ENCODE results near the gene FHL2. TPM values are rescaled to one million over a fixed set of nuclear protein-coding genes. Genes with fewer than 3 reads are reported as not detected.

Gene FHL2
- total RNA-seq, 1 experiment from 2014 or later = 45.4 TPM

DNA sequence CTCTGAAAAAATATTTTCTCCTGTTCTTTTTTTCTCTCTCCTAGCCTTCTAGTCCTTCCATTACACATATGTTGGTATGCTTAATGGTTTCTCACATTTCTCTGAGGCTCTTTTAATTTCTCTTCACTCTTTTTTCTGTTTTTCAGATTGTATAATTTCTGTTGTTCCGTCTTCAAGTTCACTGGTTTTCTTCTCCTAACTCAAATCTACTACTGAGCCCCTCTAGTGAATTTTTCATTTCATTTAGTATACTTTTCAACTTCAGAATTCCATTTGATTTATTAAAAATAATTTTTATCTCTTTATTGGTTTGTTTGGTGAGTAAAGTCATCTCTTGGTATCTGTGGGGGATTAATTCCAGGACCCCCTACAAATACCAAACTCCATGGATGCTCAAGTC is 41.7 kb downstream of the FHL2 start:
- H3K9me3 ChIP-seq = no peaks in the 10 kb centered on the region
- Mint-ChIP-seq H3K27ac (ENCODE audit: unreplicated experiment) (no peak overlapping the region), H3K4me1 (ENCODE audit: low read depth, unreplicated experiment) (peaks cover 6% of the 10 kb centered on the region), H3K9me3 (ENCODE audit: unreplicated experiment) (no peaks in the 10 kb centered on the region), H3K36me3 (ENCODE audit: insufficient read depth, unreplicated experiment) (peaks cover 58% of the 10 kb centered on the region), H3K27me3 (ENCODE audit: insufficient read depth, unreplicated experiment) (no peaks in the 10 kb centered on the region), H3K4me3 (ENCODE audit: unreplicated experiment) (no peak overlapping the region)
- no peaks in the 10 kb centered on the region; the same call in 1 of the 2 replicates for H3K4me1 ChIP-seq
- peaks cover 3% of the 10 kb centered on the region; the same call in 1 of the 2 replicates for H3K36me3 ChIP-seq (ENCODE audit: control insufficient read depth, insufficient read depth, low read length)
- no peaks in the 10 kb centered on the region for H3K27me3 ChIP-seq (replicated peaks; ENCODE audit: control insufficient read depth, insufficient read depth, low read length)
- POLR2A ChIA-PET = no interaction called here
- intact Hi-C loops (cut with micrococcal nuclease; ENCODE audit: unreplicated experiment) = no loop called here
- TF ChIP-seq, protein P1, sequence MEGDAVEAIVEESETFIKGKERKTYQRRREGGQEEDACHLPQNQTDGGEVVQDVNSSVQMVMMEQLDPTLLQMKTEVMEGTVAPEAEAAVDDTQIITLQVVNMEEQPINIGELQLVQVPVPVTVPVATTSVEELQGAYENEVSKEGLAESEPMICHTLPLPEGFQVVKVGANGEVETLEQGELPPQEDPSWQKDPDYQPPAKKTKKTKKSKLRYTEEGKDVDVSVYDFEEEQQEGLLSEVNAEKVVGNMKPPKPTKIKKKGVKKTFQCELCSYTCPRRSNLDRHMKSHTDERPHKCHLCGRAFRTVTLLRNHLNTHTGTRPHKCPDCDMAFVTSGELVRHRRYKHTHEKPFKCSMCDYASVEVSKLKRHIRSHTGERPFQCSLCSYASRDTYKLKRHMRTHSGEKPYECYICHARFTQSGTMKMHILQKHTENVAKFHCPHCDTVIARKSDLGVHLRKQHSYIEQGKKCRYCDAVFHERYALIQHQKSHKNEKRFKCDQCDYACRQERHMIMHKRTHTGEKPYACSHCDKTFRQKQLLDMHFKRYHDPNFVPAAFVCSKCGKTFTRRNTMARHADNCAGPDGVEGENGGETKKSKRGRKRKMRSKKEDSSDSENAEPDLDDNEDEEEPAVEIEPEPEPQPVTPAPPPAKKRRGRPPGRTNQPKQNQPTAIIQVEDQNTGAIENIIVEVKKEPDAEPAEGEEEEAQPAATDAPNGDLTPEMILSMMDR (IDR thresholded peaks at IDR 0.05; ENCODE audit: insufficient read depth in 1 of 2, low read depth in 1 of 2, low read length in 1 of 2, severe bottlenecking in 1 of 2, unreplicated experiment in 1 of 2) = no peak
- no peak overlapping the region for H3K4me3 ChIP-seq (ENCODE audit: low read depth, low read length)
- no TSS peak for BruUV-seq (replicated peaks)
- DNase-seq = no peak
- CTCF ChIA-PET = no interaction called here

DNA sequence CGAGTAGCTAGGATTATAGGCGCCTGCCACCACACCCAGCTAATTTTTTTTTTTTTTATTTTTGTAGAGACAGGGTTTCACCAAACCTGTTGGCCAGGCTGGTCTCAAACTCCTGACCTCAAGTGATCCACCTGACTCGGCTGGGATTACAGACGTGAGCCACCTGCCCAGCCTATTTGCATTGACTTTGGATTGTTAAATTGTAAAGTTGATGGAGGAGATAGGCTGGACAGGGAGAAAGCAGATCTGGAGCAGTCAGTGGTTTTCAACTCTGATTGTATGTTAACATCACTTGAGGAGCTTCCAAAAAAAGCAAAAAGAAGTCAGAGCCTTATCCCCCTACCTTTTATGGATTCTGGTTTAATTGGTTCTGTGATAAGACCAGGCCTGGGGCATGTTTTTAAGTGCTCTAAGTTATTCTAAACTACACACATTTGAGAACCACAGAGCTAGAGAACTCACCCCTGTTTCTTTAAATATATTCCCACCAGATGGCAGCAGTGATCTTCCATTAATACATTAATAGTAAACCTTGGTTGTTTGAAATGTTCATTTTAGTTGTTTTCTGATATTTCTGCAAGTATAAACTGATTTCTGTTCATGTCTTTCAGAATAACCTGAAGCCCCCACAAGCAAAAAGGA is 54.0 kb downstream of the FHL2 start:
- ChIA-PET POLR2A (interaction anchor here (0.6 kb wide), 1 partner anchor 175 kb away, joined by 3 read pairs; no protein-coding TSS in a partner anchor), CTCF (interaction anchor here (0.6 to 1.9 kb wide), 8 partner anchors 9 to 1237 kb away, joined by 3 to 8 read pairs (median 3); partner anchors contain the start of gene FHL2)
- H3K4me3 ChIP-seq (ENCODE audit: low read depth, low read length) = no peak overlapping the region
- H3K27ac Mint-ChIP-seq (ENCODE audit: unreplicated experiment) = no peak overlapping the region
- no peaks in the 10 kb centered on the region for H3K27me3 ChIP-seq (replicated peaks; ENCODE audit: control insufficient read depth, insufficient read depth, low read length)
- intact Hi-C loops (cut with micrococcal nuclease; ENCODE audit: unreplicated experiment) = loop anchor here (1.0 to 5.0 kb wide), 3 partner anchors 176 to 542 kb away; no protein-coding TSS in a partner anchor
- H3K27me3 Mint-ChIP-seq (ENCODE audit: insufficient read depth, unreplicated experiment) = no peaks in the 10 kb centered on the region
- DNase-seq = peak in 1 of 2 experiments; percentile 50
- no peak overlapping the region for H3K4me3 Mint-ChIP-seq (ENCODE audit: unreplicated experiment)
- H3K4me1 ChIP-seq = no peaks in the 10 kb centered on the region
- H3K36me3 Mint-ChIP-seq (ENCODE audit: insufficient read depth, unreplicated experiment) = peaks cover 71% of the 10 kb centered on the region
- H3K4me1 Mint-ChIP-seq (ENCODE audit: low read depth, unreplicated experiment) = peaks cover 5% of the 10 kb centered on the region
- peaks cover 2% of the 10 kb centered on the region for H3K36me3 ChIP-seq (ENCODE audit: control insufficient read depth, insufficient read depth, low read length)
- no peaks in the 10 kb centered on the region for H3K9me3 ChIP-seq
- H3K9me3 Mint-ChIP-seq (ENCODE audit: unreplicated experiment) = no peaks in the 10 kb centered on the region
- no TSS peak for BruUV-seq (replicated peaks)
- TF ChIP-seq, protein P1 (IDR thresholded peaks at IDR 0.05; ENCODE audit: insufficient read depth in 1 of 2, low read depth in 1 of 2, low read length in 1 of 2, severe bottlenecking in 1 of 2, unreplicated experiment in 1 of 2) = peak; percentile 20 to 40

DNA sequence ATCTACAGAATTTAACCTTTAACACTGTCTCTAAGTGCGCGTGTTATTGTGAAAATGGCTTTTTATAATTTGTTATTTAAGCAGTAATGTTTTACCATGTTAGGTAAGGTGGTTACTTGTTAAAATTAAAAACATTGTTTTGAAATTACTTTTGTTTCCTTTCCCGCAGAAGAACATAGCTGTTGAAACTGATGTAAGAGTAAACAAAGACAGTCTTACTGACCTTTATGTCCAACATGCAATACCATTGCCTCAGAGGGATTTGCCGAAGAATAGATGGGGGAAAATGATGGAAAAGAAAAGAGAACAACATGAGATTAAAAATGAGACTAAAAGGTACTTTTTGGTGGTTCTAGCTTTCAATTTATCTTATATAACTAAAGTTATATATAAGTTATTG is 59.4 kb downstream of the FHL2 start:
- DNase-seq = no peak
- H3K4me1 ChIP-seq = peaks cover 8% of the 10 kb centered on the region; the same call in 1 of the 2 replicates
- no peak overlapping the region for H3K27ac Mint-ChIP-seq (ENCODE audit: unreplicated experiment)
- no peaks in the 10 kb centered on the region for H3K27me3 Mint-ChIP-seq (ENCODE audit: insufficient read depth, unreplicated experiment)
- H3K36me3 ChIP-seq (ENCODE audit: control insufficient read depth, insufficient read depth, low read length) = peaks cover 2% of the 10 kb centered on the region
- ChIA-PET CTCF (no interaction called here), POLR2A (no interaction called here)
- peak overlapping the region; percentile 86 for H3K4me3 Mint-ChIP-seq (ENCODE audit: unreplicated experiment)
- intact Hi-C loops (cut with micrococcal nuclease; ENCODE audit: unreplicated experiment) = loop anchor here (2.0 kb wide), 1 partner anchor 59 kb away; the partner anchor contains the start of gene FHL2
- H3K27me3 ChIP-seq (replicated peaks; ENCODE audit: control insufficient read depth, insufficient read depth, low read length) = no peaks in the 10 kb centered on the region
- no peaks in the 10 kb centered on the region for H3K9me3 ChIP-seq
- H3K9me3 Mint-ChIP-seq (ENCODE audit: unreplicated experiment) = no peaks in the 10 kb centered on the region
- no TSS peak for BruUV-seq (replicated peaks)
- H3K36me3 Mint-ChIP-seq (ENCODE audit: insufficient read depth, unreplicated experiment) = peaks cover 40% of the 10 kb centered on the region
- TF ChIP-seq, protein P1 (IDR thresholded peaks at IDR 0.05; ENCODE audit: insufficient read depth in 1 of 2, low read depth in 1 of 2, low read length in 1 of 2, severe bottlenecking in 1 of 2, unreplicated experiment in 1 of 2) = no peak
- no peak overlapping the region for H3K4me3 ChIP-seq (ENCODE audit: low read depth, low read length)
- H3K4me1 Mint-ChIP-seq (ENCODE audit: low read depth, unreplicated experiment) = peaks cover 7% of the 10 kb centered on the region

Measured in Caco-2 (cell line).